Measurements from ENCODE around the gene GABRR3. TPM values are rescaled to one million over a fixed set of nuclear protein-coding genes. Genes with fewer than 3 reads are reported as not detected.
"Not testable (repeated sequence)": the region's sequence is repeated elsewhere in the genome, so short reads cannot be mapped to it uniquely, and the experiment has no call there.

GABRR3 gene
- total RNA-seq, 2 donors from 2014 or later, result not detected

- DNase-seq (no peak), ATAC-seq (no peak)
- intact Hi-C loops (cut with DNase I, micrococcal nuclease), result loop anchor here in 1 of 2 donors (10.0 kb wide), 1 partner anchor 231 kb away; no protein-coding TSS in a partner anchor
Observed at GRCh38 chr3:98025392-98025945, 9.6 kb downstream of the GABRR3 start.

GRCh38 chr3:98022978-98023820 lies 11.9 kb downstream of the GABRR3 start:
- DNase-seq (peak; percentile 64 to 95), ATAC-seq (peak; percentile 70)
- intact Hi-C loops (cut with DNase I, micrococcal nuclease), result loop anchor here (2.0 to 10.0 kb wide), 2 partner anchors 228 to 230 kb away; no protein-coding TSS in a partner anchor

GRCh38 chr3:98021830-98022560 lies 13.1 kb downstream of the GABRR3 start:
- DNase-seq (no peak), ATAC-seq (no peak)
- intact Hi-C loops (cut with DNase I, micrococcal nuclease), result loop anchor here (2.0 to 10.0 kb wide), 2 partner anchors 227 to 229 kb away; no protein-coding TSS in a partner anchor

- ATAC-seq (no peak), DNase-seq (no peak)
- intact Hi-C loops (cut with DNase I, micrococcal nuclease), result loop anchor here in 1 of 2 donors (10.0 kb wide), 1 partner anchor 226 kb away; no protein-coding TSS in a partner anchor
Observed at GRCh38 chr3:98020412-98020811, 14.7 kb downstream of the GABRR3 start.

- ATAC-seq, result no peak
- intact Hi-C loops (cut with DNase I, micrococcal nuclease), result no loop called here
- no peak for DNase-seq
Observed at GRCh38 chr3:98018301-98018700, 16.8 kb downstream of the GABRR3 start.

- intact Hi-C loops (cut with DNase I, micrococcal nuclease), result no loop called here
- ATAC-seq (no peak), DNase-seq (no peak)
Observed at GRCh38 chr3:98014268-98014585, 20.9 kb downstream of the GABRR3 start.

- ATAC-seq (no peak), DNase-seq (no peak)
- intact Hi-C loops (cut with DNase I, micrococcal nuclease), result no loop called here
Observed at GRCh38 chr3:98013411-98014267, 21.5 kb downstream of the GABRR3 start.

- no peak for DNase-seq
- intact Hi-C loops (cut with DNase I, micrococcal nuclease), result no loop called here
- no peak for ATAC-seq
Observed at GRCh38 chr3:98012979-98013378, 22.1 kb downstream of the GABRR3 start.

GRCh38 chr3:98010883-98011449 lies 24.1 kb downstream of the GABRR3 start:
- intact Hi-C loops (cut with DNase I, micrococcal nuclease); ATAC-seq; DNase-seq: not testable (repeated sequence)

GRCh38 chr3:98010194-98010882 lies 24.8 kb downstream of the GABRR3 start:
- DNase-seq (no peak), ATAC-seq (no peak)
- intact Hi-C loops (cut with DNase I, micrococcal nuclease), result no loop called here

GRCh38 chr3:98008855-98009254 lies 26.3 kb downstream of the GABRR3 start:
- DNase-seq (no peak), ATAC-seq (no peak)
- intact Hi-C loops (cut with DNase I, micrococcal nuclease), result no loop called here

GRCh38 chr3:98005438-98005837 lies 29.7 kb downstream of the GABRR3 start:
- no peak for DNase-seq
- no peak for ATAC-seq
- intact Hi-C loops (cut with DNase I, micrococcal nuclease), result no loop called here

- ATAC-seq (no peak), DNase-seq (no peak)
- intact Hi-C loops (cut with DNase I, micrococcal nuclease), result no loop called here
Observed at GRCh38 chr3:98004721-98005120, 30.4 kb downstream of the GABRR3 start.

- ATAC-seq (no peak), DNase-seq (no peak)
- intact Hi-C loops (cut with DNase I, micrococcal nuclease), result no loop called here
Observed at GRCh38 chr3:98003306-98003969, 31.7 kb downstream of the GABRR3 start.

GRCh38 chr3:98002717-98003116 lies 32.4 kb downstream of the GABRR3 start:
- ATAC-seq (no peak), DNase-seq (no peak)
- intact Hi-C loops (cut with DNase I, micrococcal nuclease), result no loop called here

- no peak for ATAC-seq
- DNase-seq, result no peak
- intact Hi-C loops (cut with DNase I, micrococcal nuclease), result no loop called here
Observed at GRCh38 chr3:97999994-98000393, 35.1 kb downstream of the GABRR3 start.

GRCh38 chr3:97999103-97999502 lies 36.0 kb downstream of the GABRR3 start:
- no peak for DNase-seq
- intact Hi-C loops (cut with DNase I, micrococcal nuclease), result no loop called here
- no peak for ATAC-seq
